ENCODE results near the gene ZBTB38.

GRCh38 chr3:141326626-141327025 lies 41.7 kb upstream of the ZBTB38 start:
- TF ChIP-seq EP300 (IDR thresholded peaks at IDR 0.05) (no peak), CTCF (IDR thresholded peaks at IDR 0.05) (no peak), POLR2A (IDR thresholded peaks at IDR 0.05) (no peak)
